ENCODE measurements around the gene COL4A1. TPM values are rescaled to one million over a fixed set of nuclear protein-coding genes. Genes with fewer than 3 reads are reported as not detected.
A peak's percentile ranks its signal among the peaks of the same experiment; 100 is the strongest.

The COL4A1 gene
- total and polyA plus RNA-seq, 8 donors, result 418 to 1,057 (median 547) TPM

DNA sequence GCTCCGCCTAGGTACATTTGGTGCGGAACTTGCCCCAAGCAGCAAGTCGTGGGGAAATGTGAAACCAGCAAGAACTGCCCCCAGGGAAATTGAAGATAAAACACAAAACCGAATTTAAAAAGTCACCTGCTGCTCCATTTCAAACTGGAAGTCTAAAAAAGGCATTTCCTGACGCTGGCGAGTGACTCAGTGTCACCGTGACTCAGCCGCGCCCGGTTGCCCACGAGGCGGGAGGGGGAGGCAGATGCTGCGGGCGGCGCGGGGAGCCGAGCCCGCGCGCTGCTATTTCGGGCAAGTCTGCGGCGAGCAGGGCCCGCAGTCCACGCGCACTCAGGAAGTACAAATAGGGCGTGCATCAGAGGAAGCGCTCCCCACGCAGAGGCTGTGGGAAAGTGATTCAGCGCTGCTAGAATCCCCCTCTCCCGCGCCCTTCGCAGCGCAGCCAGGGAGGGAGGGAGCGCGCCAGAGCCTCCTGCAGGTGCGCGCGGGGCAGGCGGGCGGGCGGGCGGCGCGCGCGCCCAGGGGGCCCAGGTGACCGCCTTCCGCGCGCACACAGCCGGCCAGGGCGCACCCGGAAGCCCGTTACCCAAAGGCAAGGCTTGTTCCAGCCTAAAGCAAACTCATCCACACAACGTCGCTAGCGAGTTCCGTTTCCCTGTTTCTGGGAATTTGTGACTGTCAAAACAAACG is 168.8 kb downstream of the COL4A1 start:
- Histone ChIP-seq H3K36me3 (no peaks in the 10 kb centered on the region), H3K27ac (peak overlapping the region; percentile 66 to 97), H3K4me1 (peaks cover 10 to 25% of the 10 kb centered on the region in 2 donors), H3K9me3 (no peaks in the 10 kb centered on the region), H3K27me3 (no peaks in the 10 kb centered on the region), H3K4me3 (peak overlapping the region; percentile 44 to 51)
- ATAC-seq, result peak; percentile 90
- peak; percentile 19 to 95 (median 68) for DNase-seq
- intact Hi-C loops (cut with DNase I), result no loop called here
- TF ChIP-seq, protein P1, sequence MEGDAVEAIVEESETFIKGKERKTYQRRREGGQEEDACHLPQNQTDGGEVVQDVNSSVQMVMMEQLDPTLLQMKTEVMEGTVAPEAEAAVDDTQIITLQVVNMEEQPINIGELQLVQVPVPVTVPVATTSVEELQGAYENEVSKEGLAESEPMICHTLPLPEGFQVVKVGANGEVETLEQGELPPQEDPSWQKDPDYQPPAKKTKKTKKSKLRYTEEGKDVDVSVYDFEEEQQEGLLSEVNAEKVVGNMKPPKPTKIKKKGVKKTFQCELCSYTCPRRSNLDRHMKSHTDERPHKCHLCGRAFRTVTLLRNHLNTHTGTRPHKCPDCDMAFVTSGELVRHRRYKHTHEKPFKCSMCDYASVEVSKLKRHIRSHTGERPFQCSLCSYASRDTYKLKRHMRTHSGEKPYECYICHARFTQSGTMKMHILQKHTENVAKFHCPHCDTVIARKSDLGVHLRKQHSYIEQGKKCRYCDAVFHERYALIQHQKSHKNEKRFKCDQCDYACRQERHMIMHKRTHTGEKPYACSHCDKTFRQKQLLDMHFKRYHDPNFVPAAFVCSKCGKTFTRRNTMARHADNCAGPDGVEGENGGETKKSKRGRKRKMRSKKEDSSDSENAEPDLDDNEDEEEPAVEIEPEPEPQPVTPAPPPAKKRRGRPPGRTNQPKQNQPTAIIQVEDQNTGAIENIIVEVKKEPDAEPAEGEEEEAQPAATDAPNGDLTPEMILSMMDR (IDR thresholded peaks at IDR 0.05), result no peak

DNA sequence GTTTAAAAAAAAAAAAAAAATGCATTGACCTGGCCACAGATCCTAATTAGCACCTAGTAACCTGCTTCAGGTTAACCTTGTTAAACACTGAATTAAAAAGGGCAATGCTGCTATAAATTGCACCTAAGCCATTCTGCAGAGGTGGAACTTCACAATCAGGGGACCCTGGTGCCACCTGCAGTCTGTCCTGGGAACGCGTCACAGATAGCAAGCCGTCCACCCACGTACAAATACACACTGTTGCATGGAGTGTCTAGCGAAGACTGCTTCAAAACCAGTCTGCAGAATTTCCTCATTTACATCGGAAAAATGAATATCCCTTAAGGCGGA is 169.3 kb downstream of the COL4A1 start:
- intact Hi-C loops (cut with DNase I), result no loop called here
- no peaks in the 10 kb centered on the region for H3K36me3 ChIP-seq
- no peaks in the 10 kb centered on the region for H3K27me3 ChIP-seq
- H3K9me3 ChIP-seq, result no peaks in the 10 kb centered on the region
- DNase-seq, result peak in 3 of 4 donors; percentile 26 to 62 (median 46)
- ATAC-seq, result peak; percentile 83
- TF ChIP-seq, protein P1 (IDR thresholded peaks at IDR 0.05), result peak in 1 of 2 donors; percentile 11
- H3K4me3 ChIP-seq, result peak overlapping the region; percentile 44 to 51
- peak overlapping the region; percentile 66 to 97 for H3K27ac ChIP-seq
- peaks cover 10 to 25% of the 10 kb centered on the region in 2 donors for H3K4me1 ChIP-seq

- Histone ChIP-seq H3K9me3 (no peaks in the 10 kb centered on the region), H3K4me1 (peaks cover 10 to 25% of the 10 kb centered on the region in 2 donors), H3K27me3 (no peaks in the 10 kb centered on the region), H3K4me3 (peak overlapping the region in 1 of 2 donors; percentile 51), H3K36me3 (no peaks in the 10 kb centered on the region), H3K27ac (peak overlapping the region; percentile 66 to 97)
- ATAC-seq, result no peak
- DNase-seq, result peak in 1 of 4 donors; percentile 16
- intact Hi-C loops (cut with DNase I), result no loop called here
- TF ChIP-seq, protein P1 (IDR thresholded peaks at IDR 0.05), result no peak
Measured at GRCh38 chr13:110136660-110137585, 170.0 kb downstream of the COL4A1 start.

GRCh38 chr13:110135977-110136597 is 170.9 kb downstream of the COL4A1 start:
- DNase-seq (no peak), ATAC-seq (no peak)
- no peaks in the 10 kb centered on the region for H3K9me3 ChIP-seq
- H3K36me3 ChIP-seq, result no peaks in the 10 kb centered on the region
- H3K27me3 ChIP-seq, result no peaks in the 10 kb centered on the region
- intact Hi-C loops (cut with DNase I), result no loop called here
- H3K27ac ChIP-seq, result no peak overlapping the region
- no peak overlapping the region for H3K4me3 ChIP-seq
- H3K4me1 ChIP-seq, result peaks cover 10 to 25% of the 10 kb centered on the region in 2 donors
- TF ChIP-seq, protein P1 (IDR thresholded peaks at IDR 0.05), result no peak
